NCI-H82 treated with DMSO at 0.1 percent for 48 hours (cell line): ENCODE data around the gene BCAR3.

Experiments
- DNase-seq: peaks from one replicate; lab custom pipeline; 2025; ENCODE audit not compliant: unreplicated experiment; lab: John Stamatoyannopoulos, UW

Gene BCAR3

GRCh38 chr1:93681101-93681988, at the start of gene BCAR3:
TSS of gene BCAR3 (minus strand) at chr1:93681837. CDS start at chr1:93674930, 6,907 bp downstream.
- DNase-seq = no peak

GRCh38 chr1:93730621-93731020, 49.0 kb upstream of the BCAR3 start:
- no peak for DNase-seq

DNA sequence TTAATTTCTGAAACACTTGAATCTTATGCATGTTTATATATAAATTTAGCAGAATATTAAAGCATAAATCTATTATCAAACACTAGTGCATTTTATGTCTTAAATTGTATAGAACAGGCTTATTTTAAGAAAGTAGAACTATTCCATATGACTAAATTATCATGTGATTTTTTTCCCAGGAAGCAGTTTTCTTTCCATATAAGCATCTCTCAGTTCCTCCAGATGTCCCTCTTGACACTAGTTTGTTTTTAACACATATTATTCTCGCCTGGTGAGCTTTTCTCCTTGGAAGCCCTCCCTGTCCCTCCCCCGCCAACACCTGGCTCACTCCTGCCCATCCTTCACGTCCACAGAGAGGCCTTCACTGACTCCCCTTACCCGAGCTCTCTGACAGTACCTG, 48.3 kb upstream of the BCAR3 start:
- DNase-seq = no peak

GRCh38 chr1:93729502-93729901, 47.9 kb upstream of the BCAR3 start:
- no peak for DNase-seq

GRCh38 chr1:93728480-93729131, 47.0 kb upstream of the BCAR3 start:
- no peak for DNase-seq

GRCh38 chr1:93723733-93724270, 42.2 kb upstream of the BCAR3 start:
- DNase-seq = peak; percentile 66

GRCh38 chr1:93723110-93723509, 41.5 kb upstream of the BCAR3 start:
- DNase-seq = no peak

DNA sequence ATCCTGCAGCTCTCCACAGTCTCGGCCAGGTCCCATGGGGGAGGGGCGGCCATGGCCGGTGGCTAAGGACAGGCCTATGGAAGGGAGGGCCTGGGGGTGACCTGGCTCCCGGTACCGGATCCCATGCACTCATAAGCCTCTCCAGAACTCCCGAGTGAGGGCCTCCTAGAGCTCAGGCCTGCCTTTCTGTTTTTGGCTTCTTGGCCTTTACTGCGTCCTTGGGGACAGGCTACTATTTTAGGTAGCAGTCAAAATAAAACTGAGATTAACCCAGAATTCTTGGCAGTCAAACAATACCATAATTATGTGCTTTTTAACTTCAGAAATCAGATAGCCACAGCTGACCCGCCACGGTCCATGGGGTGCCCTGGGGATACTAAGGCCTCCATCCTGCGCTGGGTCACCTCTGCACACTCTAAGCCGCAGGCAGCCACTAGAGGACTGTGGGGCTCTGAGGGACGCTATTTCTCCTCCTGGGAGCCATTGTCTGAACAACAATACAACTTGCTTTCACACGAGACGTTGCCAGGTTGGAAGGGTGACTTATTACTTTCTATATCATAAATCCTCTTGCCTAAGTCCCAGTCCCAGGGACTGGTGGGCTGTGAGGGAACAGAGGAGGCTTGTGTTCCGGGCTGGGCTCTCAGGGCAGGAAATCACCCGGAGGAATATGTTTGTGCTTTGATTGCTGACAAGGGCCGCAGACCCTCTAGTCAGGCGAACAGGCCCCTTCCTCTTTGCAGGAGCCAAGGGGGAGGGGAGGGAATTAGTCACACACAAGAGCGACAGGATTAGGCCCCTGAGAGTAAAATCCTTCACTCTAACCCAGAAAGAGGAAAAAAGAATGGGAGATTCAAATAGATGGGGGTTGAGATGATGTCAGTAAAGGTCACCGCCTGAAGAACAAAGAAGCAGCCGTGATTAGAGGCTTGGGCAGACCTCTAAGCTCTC, 40.7 kb upstream of the BCAR3 start:
- DNase-seq = peak; percentile 35

DNA sequence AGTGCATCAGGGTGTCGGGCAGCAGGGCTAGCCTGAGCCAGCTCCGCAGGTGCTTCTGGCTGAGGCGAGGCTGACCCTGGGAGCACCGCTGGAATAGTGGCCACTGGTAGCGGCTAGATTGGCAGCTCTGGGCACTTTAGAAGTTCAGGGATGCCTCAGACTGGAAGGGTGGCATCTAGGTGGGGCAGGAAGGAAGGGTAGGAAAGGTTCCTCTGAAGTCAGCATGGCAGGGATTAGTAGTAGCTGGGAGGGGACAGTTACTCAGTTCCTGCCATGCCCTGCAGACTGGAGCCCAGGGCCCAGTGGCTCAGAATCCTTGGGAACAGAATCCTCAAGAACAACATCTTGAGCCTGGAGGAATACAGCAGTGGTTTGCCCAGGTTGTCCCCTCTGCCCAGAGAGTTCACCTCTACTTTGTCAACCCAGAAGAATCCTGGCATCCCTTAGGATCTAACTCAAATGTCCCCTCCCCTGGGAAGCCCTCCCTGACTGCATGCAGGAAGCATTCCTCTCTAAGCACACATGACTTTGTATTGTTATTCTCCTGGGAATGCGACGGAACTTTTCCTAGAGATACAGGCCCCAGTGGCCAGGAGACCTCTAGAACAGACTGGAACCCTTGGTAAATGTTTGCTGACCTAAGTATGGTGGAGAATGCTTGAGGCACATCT, 39.5 kb upstream of the BCAR3 start:
- DNase-seq = no peak

DNA sequence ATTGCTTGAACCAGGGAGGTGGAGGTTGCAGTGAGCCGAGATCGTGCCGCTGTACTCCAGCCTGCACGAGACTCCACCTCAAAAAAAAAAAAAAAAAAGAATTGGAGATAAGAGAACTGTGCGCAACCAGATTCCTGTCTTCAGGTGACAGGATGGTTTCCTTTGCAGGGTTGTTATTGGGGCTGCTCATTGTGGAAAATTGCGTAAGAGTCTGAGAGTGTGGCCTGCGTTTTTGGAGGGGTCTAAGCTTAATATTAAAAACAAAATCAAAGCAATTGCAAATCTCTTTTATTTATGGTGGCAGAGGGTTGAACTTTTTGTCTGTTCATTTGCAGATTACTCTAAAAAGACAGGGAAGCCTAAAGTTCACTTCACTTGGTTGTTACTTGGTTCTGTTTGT, 36.0 kb upstream of the BCAR3 start:
- no peak for DNase-seq

DNA sequence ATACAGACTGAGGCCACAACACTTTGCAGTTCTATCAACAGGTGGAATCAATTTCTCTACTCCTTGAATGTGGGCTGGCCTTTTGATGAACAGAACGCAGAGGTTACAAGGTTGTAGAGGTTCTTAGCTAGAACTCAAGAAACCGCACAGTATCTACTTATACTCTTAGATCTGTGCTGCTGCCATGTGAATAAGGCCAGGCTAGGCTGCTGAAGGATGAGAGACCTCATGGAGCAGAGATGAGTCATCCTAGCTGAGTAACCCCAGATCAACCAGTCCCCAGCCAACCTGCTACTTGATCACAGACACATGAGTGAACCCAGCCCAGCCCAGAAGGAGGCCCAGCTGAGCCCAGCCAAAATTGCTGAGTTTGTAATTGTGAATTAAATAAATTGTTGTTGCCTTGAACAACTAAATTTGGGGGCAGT, 35.3 kb upstream of the BCAR3 start:
- DNase-seq = no peak

DNA sequence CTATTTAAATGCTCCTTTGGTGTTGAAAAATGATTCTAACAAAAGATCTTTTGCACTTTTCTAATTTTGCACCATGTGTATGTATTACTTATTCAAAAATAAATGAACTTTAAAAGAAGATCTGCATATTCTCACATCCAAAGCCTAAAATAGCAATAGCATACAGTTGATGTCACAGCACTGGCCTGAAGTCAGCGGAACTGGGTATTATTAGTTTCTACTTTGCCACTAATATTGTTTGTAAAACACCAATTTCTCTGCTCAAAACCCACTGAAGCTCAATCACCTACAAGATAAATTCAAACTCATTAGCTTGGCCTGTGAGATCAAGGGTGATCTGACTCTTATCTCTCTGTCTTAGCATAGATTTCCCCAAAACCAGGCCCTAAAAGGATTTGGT, 34.5 kb upstream of the BCAR3 start:
- DNase-seq = no peak

DNA sequence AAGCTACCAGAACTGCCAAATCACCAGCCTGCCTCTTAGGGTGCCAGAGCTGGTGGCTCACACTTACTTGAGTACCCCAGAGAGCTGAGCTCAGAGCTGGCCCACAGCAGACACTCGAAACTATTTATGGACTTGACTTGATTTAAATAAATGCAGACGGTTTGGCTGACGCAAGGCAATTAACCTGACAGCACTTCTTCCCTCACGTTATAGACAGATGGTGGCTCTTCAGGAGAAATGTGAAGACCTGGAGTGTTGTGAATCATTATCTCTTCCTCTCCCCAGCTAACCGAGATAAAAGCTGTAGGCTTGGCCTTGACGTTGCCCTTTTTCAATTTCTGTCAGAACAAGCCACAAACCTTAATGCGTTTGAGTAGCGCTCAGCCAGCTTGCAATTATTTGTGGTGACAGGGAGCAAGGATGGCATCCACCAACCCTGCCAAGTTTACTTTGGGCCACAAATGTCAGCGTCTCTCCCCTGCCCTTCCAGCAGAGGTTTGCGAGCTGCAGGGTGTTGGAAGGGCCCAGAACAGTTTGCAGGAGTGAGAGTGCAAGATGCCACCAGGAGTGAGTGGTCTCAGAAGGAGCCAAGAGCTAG, 34.0 kb upstream of the BCAR3 start:
- DNase-seq = peak; percentile 26

DNA sequence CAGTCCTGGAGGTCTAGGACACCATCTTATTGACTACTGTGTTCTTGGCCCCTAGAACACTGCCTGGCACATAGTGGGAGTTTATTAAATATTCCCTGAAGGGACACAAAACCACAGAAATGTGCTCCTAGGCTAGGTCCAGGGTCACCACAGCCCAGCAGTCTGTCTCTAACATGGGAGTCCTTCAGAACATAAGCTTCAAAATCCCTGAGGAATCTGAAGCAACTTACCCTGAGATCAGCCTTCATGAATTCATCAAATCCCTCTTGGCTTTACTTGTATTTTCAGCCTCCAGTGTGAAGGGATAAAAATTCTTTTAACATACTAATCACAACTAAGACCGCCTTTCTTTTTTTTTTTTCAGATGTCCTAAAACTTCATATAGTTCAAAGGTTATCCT, 32.7 kb upstream of the BCAR3 start:
- no peak for DNase-seq

DNA sequence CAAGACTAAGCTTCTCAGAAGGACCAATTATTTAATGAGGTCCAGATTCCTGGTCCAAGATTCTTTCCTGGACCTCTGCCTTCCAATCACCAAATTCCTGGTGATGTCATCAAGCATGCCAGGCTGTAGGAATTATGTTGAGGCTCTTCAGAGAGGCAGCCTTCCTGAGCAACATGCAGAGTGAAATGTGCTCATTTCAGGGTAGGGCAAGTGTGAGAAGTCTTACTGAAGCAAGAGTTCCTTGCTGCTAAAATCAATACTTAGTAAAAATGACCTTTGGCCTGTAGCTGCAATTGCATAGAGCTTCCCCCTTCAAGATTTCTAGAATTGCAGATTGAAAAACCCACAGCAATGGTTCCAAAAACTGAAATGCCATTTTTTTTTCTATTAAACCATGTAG, 31.7 kb upstream of the BCAR3 start:
- no peak for DNase-seq

DNA sequence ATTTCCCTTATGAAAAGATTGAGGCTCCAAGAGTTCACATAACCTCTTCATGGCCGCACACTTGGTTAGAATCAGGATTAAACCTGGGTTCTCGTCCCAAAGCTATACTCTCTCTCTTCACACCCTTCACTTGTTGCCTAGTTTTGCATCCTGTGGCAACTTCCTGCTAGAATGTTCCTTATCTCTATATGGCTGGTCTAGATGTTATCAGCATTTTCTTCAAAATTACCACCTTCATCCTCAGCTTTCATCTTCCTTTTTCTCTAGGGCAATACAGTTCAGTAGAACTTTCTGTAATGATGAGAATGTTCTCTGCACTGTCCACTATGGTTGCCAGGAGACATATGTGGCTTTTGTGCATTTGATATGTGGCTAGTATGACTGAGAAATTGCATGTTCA, 31.1 kb upstream of the BCAR3 start:
- no peak for DNase-seq

- no peak for DNase-seq
Measured at GRCh38 chr1:93710499-93711453, 29.1 kb upstream of the BCAR3 start.

- no peak for DNase-seq
Measured at GRCh38 chr1:93708734-93709481, 27.3 kb upstream of the BCAR3 start.
